Mesenteric fat pad (tissue), 1 donor: ENCODE measurements around the gene ASRGL1. TPM values are rescaled to one million over a fixed set of nuclear protein-coding genes. Genes with fewer than 3 reads are reported as not detected.
"Not testable (repeated sequence)": the region's sequence is repeated elsewhere in the genome, so short reads cannot be mapped to it uniquely, and the experiment has no call there.

Experiments
- DNase-seq: peaks from one replicate; pipeline ENCODE4 v3.0.0-alpha.2; 2020; ENCODE audit warnings: low spot score
- long read RNA-seq: library from polyadenylated mRNA; unstranded; transcript quantifications from one replicate; pipeline ENCODE4 v2.0.0, GENCODE V29; 2020
- total RNA-seq: library from RNA; stranded (reverse); fragmentation: NEBNext Ultra II Directional; extraction: Animal tissue kit (Norgen Biotek cat#: 25700); gene quantifications from one replicate; pipeline ENCODE4 v1.2.1, GENCODE V29; 2021
- donor health status: DM: yes; HTN: yes; CAD: no.

The ASRGL1 gene
- total RNA-seq = 22.6 TPM
- long read RNA-seq, transcript ASRGL1-202 (7 exons, 2,270 nt) = minor isoform, 31 of 151 reads
- long read RNA-seq, transcript ASRGL1-201 (7 exons, 2,182 nt) = major isoform, 75 of 151 reads
- long read RNA-seq, partial matches to known transcripts = 3 of 151 reads
- long read RNA-seq, other reads (novel, unspliced or antisense) = 40 of 151 reads

- peak; percentile 95 for DNase-seq
Observed at GRCh38 chr11:62337303-62338181, at the start of gene ASRGL1. TSS of gene ASRGL1 (plus strand) at chr11:62337448. CDS start at chr11:62337978, 530 bp downstream.

DNA sequence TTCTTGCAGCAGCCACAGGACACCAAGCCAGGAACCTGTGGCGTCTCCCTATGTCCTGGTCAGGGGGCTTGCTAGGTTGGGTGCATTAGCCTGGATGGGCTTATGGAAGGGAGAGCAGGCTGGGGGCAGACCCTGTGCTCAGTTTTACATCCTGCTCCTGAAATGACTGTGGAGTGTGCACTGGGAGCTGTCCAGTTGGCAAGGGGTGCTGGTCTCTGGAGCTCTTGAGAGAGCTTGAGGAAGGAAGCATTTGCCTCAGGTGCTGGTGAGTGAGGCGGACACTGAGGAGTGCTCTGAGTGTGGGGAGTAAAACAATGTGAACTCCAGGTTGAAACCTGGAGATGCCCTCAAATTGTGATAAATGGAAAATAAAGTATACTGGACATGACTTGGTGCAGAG lies 41.7 kb upstream of the ASRGL1 start:
- no peak for DNase-seq

- DNase-seq = no peak
Observed at GRCh38 chr11:62298975-62299374, 38.3 kb upstream of the ASRGL1 start, which contains the start of gene SCGB1D4. TSS of gene SCGB1D4 (minus strand) at chr11:62299075. CDS start at chr11:62299010, 65 bp downstream.

- no peak for DNase-seq
Observed at GRCh38 chr11:62306227-62306626, 31.0 kb upstream of the ASRGL1 start.

DNA sequence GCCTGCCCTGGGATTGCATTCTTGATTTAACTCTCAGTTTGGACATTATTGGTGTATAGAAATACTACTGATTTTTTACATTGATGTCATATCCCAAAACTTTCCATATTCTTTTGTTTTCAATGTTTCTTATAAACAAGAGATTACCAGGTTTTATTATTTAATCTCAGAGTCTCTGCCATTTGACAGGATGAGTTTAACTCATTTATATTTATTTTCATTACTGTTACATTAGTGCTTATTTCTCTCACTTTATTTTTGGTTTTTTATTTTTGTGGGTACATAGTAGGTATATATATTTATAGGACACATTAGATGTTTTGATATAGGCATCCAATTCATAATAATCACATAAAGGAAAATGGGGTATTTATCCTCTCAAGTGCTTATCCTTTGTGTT lies 29.3 kb upstream of the ASRGL1 start:
- DNase-seq = no peak

GRCh38 chr11:62309991-62310390 lies 27.3 kb upstream of the ASRGL1 start:
- no peak for DNase-seq

- no peak for DNase-seq
Observed at GRCh38 chr11:62315431-62315830, 21.8 kb upstream of the ASRGL1 start.

- DNase-seq = no peak
Observed at GRCh38 chr11:62322524-62322923, 14.7 kb upstream of the ASRGL1 start.

- no peak for DNase-seq
Observed at GRCh38 chr11:62324731-62325556, 12.3 kb upstream of the ASRGL1 start.

DNA sequence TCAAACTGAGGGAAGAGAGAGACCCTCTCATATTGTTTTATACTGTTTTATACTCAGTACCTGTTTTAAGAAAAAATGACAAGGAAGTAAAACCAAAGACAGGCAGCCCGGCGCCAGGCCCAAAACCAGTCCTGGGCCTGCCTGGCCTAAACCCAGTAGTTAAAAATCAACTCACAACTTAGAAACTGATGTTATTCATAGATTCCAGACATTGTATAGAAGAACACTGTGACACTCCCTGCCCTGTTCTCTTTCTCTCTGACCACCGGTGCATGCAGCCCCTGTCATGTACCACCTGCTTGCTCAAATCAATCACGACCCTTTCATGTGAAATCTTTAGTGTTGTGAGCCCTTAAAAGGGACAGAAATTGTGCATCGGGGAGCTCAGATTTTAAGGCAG lies 11.5 kb upstream of the ASRGL1 start:
- not testable (repeated sequence) for DNase-seq

DNA sequence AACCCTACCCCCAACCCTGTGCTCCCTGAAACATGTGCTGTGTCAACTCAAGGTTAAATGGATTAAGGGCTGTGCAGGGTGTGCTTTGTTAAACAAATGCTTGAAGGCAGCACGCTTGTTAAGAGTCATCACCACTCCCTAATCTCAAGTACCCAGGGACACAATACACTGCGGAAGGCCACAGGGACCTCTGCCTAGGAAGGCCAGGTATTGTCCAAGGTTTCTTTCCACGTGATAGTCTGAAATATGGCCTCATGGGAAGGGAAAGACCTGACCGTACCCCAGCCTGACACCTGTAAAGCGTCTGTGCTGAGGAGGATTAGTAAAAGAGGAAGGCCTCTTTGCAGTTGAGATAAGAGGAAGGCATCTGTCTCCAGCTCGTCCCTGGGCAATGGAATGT lies 10.5 kb upstream of the ASRGL1 start:
- DNase-seq = not testable (repeated sequence)

DNA sequence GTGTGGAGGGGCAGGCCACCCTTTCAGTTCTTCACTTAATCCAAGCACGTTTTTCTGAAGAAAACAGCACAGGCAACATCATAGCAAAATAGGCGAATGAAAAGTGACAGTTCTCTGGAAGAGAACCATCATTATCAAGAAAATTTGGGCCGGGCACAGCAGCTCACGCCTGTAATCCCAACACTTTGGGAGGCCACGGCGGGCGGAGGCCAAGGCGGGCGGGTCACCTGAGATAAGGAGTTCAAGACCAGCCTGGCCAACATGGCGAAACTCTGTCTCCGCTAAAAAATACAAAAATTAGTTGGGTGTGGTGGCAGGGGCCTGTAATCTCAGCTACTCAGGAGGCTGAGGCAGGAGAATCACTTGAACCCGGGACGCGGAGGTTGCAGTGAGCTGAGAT lies 9.7 kb upstream of the ASRGL1 start:
- not testable (repeated sequence) for DNase-seq

DNA sequence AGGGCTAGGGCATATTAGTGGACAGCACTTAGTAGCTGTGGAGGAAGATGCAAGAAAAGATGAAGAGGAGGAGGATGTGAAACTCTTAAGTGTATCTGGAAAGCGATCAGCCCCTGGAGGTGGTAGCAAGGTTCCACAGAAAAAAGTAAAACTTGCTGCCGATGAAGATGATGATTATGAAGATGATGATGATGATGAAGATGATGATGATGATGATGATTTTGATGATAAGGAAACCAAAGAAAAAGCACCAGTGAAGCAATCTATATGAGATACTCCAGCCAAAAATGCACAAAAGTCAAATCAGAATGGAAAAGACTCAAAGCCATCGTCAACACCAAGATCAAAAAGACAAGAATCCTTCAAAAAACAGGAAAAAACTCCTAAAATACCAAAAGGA lies 6.0 kb upstream of the ASRGL1 start:
- DNase-seq = not testable (repeated sequence)

DNA sequence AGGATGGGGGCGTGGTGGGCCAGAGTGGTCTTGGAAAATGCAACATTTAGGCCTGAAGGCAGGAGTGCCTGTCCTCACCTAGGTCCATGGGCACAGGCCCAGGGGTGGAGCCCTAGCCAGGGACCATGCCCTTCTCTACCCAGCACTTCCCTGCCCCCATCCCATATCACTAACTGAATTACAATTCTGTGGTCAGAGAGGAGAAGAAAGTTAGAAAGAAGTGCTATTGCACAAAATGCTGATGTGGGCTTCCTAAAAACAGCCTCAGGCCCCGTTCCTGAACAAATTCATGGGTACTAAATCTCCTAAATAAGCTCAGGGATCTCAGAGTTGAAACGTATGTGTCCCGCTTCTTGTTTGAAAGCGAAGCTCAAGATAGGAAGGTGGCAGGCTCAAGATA lies 3.5 kb upstream of the ASRGL1 start:
- DNase-seq = no peak

DNA sequence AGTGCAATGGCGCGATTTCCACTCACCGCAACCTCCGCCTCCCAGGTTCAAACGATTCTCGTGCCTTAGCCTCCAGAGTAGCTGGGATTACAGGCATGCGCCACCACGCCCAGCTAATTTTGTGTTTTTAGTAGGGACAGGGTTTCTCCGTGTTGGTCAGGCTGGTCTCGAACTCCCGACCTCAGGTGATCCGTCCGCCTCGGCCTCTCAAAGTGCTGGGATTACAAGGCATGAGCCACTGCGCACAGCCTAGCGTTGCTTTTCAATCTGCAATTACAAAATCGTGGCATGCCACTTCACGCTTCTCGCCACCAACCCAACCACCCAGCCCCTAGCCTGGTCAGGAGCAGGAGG lies 322 bp upstream of the ASRGL1 start:
- not testable (repeated sequence) for DNase-seq

GRCh38 chr11:62338218-62338617 lies 970 bp downstream of the ASRGL1 start:
- no peak for DNase-seq

- DNase-seq = no peak
Observed at GRCh38 chr11:62340269-62340901, 3.1 kb downstream of the ASRGL1 start.

DNA sequence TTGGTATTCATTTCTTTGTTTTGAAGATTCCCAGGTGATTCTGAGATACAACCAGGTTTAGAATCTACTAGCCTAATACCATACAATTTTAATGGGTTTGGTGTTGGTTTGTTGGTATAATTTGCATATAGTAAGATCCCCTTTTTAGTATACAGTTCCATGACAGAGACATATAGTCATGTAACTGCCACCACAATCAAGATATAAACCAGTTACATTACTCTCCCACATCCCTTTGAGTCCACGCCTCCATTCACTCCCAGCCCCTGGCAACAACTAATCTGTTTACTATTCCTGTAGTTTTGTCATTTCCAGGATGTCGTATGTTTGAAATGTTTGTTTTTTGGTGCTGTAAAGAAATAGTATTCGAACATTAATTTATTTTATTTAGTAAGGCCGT lies 4.3 kb downstream of the ASRGL1 start:
- DNase-seq = no peak

DNA sequence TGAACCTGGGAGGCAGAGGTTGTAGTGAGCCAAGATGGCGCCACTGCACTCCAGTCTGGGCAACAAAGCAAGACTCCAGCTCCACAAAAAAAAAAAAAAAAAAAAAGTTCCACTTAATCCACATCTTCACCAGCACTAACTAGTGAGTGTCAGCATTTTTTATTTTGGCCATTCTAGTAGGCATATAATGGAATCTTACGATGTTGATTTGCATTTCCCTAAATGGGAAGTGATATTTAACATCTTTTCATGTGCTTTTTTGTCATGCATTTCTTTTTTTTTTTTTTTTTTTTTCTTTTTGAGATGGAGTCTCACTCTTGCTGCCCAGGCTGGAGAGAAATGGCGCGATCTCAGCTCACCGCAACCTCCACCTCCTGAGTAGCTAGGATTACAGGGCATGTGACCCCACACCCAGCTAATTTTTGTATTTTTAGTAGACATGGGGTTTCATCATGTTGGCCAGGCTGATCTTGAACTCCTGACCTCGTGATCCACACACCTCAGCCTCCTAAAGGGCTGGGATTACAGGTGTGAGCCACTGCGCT lies 6.5 kb downstream of the ASRGL1 start:
- not testable (repeated sequence) for DNase-seq

GRCh38 chr11:62344210-62344609 lies 7.0 kb downstream of the ASRGL1 start:
- no peak for DNase-seq

GRCh38 chr11:62345861-62346260 lies 8.6 kb downstream of the ASRGL1 start:
- no peak for DNase-seq
